ENCODE data around the gene FBXO8.

Gene FBXO8

DNA sequence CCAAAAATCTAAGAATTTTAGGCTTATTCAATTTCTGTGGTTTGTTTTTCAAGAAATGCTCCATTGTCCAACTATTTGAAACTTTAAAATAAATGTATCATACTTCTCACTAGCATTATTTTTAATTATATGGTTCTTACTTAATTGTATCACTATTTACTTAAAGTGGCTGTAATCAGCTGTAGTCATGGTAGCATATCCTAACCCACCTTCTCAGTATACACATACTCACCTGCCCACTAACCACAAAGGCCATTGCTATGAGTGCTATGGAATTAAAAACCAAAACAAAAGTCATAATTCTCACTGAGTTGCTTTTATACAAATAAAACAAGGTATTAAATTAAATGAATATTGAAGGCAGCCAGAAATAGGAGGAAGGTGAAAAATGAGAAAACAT, 5.0 kb downstream of the FBXO8 start:
- TF ChIP-seq CTCF (IDR thresholded peaks at IDR 0.05; ENCODE audit: low read depth, low read length): no peak
- in situ Hi-C loops (cut with HindIII; ENCODE audit: low sequenced_read_pairs): no loop called here
- no peak for DNase-seq (ENCODE audit: low read depth, low spot score)
- no peak overlapping the region for H3K4me3 ChIP-seq (ENCODE audit: low read depth, low read length)

GRCh38 chr4:174277433-174277832, 6.0 kb downstream of the FBXO8 start:
- no peak for TF ChIP-seq CTCF (IDR thresholded peaks at IDR 0.05; ENCODE audit: low read depth, low read length)
- H3K4me3 ChIP-seq (ENCODE audit: low read depth, low read length): no peak overlapping the region
- DNase-seq (ENCODE audit: low read depth, low spot score): no peak
- in situ Hi-C loops (cut with HindIII; ENCODE audit: low sequenced_read_pairs): no loop called here

DNA sequence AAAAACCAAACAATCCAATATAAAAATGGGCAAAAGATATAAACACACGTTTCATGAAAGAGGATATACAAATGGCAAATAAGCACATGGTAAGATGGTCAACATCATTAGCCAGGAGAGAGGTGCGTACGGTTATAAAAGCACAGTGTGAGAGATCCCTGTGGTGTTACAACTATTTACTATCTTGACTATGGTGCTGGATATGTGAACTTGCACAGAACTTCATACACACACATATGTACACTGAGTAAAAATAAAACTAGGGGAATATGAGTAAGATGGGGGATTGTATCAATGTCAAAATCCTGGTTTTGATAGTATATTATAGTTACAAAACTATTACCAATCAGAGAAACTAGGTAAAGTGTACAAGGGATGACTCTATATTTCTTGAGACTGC, 8.4 kb downstream of the FBXO8 start:
- DNase-seq (ENCODE audit: low read depth, low spot score): no peak
- in situ Hi-C loops (cut with HindIII; ENCODE audit: low sequenced_read_pairs): no loop called here
- no peak overlapping the region for H3K4me3 ChIP-seq (ENCODE audit: low read depth, low read length)
- TF ChIP-seq CTCF (IDR thresholded peaks at IDR 0.05; ENCODE audit: low read depth, low read length): no peak

DNA sequence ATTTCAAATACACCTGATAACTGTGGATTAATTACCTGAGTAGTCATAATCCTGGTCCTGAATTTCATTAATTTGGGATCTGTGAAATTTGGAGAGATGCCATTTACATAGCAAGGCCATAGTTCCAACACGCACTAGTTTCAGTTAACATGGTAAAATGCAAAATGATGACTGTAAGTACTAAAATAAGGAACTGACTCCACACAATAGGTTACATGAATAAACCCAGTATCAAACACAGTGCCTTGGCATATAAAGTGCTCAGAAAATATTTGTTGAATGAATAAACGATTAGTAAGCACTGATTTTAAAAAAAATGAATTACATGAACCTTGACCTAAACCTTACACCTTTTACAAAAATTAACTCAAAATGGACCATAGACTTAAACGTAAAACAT, 9.0 kb downstream of the FBXO8 start:
- no peak for TF ChIP-seq CTCF (IDR thresholded peaks at IDR 0.05; ENCODE audit: low read depth, low read length)
- in situ Hi-C loops (cut with HindIII; ENCODE audit: low sequenced_read_pairs): no loop called here
- no peak overlapping the region for H3K4me3 ChIP-seq (ENCODE audit: low read depth, low read length)
- DNase-seq (ENCODE audit: low read depth, low spot score): no peak

DNA sequence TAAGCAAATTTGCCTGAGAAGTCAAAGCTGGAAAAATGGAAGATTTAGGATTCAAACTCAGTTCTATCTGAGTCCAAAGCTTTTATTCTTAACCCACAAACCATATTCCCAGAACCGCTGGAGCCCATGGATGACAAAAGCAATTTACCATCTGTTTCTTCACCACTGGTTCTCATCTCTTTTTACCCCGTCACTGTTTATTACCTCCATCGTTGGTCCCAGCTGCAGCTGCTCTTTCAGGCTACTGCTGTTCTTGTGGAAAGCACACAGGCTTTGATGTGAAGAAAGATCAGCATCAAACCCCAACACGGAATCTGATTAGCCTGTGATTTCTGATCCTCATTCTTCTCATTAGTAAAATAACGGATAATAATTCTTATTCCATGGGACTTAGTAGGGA, 9.5 kb downstream of the FBXO8 start:
- no peak overlapping the region for H3K4me3 ChIP-seq (ENCODE audit: low read depth, low read length)
- no peak for TF ChIP-seq CTCF (IDR thresholded peaks at IDR 0.05; ENCODE audit: low read depth, low read length)
- DNase-seq (ENCODE audit: low read depth, low spot score): no peak
- in situ Hi-C loops (cut with HindIII; ENCODE audit: low sequenced_read_pairs): no loop called here

DNA sequence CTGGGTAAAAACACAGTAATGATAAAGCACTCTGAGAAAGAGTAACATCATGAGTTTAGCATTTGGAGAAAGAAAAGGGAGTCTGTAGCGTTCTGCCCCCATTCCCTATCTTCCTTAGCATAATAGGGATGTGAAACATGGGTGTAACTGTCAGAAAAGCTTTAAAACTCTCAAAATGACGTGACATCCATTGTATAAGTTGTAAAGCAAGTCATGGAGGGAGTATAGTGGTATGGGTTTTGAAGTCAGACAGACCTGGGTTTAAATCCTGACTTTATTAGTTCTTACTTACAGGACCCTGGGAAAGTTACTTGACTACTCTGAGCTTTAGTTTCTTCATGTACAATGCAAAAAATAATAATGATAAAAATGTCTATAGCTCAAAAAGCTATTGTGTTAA, 17.1 kb downstream of the FBXO8 start:
- no peak for DNase-seq (ENCODE audit: low read depth, low spot score)
- TF ChIP-seq CTCF (IDR thresholded peaks at IDR 0.05; ENCODE audit: low read depth, low read length): no peak
- no peak overlapping the region for H3K4me3 ChIP-seq (ENCODE audit: low read depth, low read length)
- in situ Hi-C loops (cut with HindIII; ENCODE audit: low sequenced_read_pairs): no loop called here

DNA sequence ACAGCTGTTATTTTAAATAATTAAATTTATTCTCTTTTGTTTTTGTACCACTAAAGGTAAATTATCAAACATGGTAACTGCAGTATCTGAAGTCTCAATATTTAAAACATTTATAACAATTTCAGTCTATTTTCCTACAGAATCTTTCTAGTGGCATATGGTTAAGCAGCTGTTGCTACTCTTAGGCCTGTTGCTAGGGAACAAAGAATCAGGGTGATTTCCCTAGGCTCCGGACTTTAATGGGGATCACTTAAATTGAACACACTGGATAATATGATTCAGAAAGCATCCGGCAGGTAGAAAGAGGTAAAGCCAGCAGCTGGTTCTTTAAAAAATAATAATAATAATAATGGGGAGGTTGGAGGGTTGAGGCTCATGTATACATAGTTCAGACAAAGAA, 17.6 kb downstream of the FBXO8 start:
- in situ Hi-C loops (cut with HindIII; ENCODE audit: low sequenced_read_pairs): no loop called here
- no peak for DNase-seq (ENCODE audit: low read depth, low spot score)
- TF ChIP-seq CTCF (IDR thresholded peaks at IDR 0.05; ENCODE audit: low read depth, low read length): no peak
- H3K4me3 ChIP-seq (ENCODE audit: low read depth, low read length): no peak overlapping the region
